ENCODE measurements around the gene NEXN.

DNA sequence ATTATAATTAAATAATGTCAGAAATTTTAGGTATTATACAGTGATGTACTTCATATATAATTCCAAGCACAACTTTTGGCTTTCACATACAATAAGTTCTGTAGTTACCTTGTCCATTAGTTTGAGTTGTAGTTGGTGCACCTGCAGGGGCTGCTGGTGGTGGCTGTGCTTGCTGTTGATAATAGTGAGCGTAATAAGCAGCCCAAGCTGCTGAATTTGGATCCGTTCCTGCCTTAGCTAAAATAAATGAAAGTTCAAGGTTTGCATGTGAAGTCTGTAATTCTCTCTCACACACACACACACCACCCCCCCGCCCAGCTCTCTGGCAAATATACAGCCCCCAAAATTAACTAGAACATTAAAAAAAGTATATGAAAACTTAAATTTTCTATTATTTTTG lies 68.0 kb downstream of the NEXN start:
- TF ChIP-seq CTCF (IDR thresholded peaks at IDR 0.05; ENCODE audit: control extremely low read depth in 1 of 3, insufficient read depth in 1 of 3, low read depth in 1 of 3, low read length in 3 of 3), result no peak
- no peak for TF ChIP-seq POLR2A (IDR thresholded peaks at IDR 0.05; ENCODE audit: control extremely low read depth in 1 of 2, low read depth in 2 of 2, low read length in 2 of 2)
- TF ChIP-seq POLR2AphosphoS5 (IDR thresholded peaks at IDR 0.05; ENCODE audit: low read depth, low read length), result no peak
- no peak for TF ChIP-seq TCF12 (IDR thresholded peaks at IDR 0.05; ENCODE audit: low read depth, low read length)
- TF ChIP-seq EZH2 (IDR thresholded peaks at IDR 0.05; ENCODE audit: low read depth, low read length, severe bottlenecking), result no peak
- no peak for TF ChIP-seq SIN3A (conservative IDR thresholded peaks at IDR 0.05 in 1 of 2, IDR thresholded peaks at IDR 0.05 in 1 of 2; ENCODE audit: low read depth in 1 of 2, low read length in 2 of 2)
- no peak for TF ChIP-seq EGR1 (IDR thresholded peaks at IDR 0.05; ENCODE audit: borderline replicate concordance, low read depth, low read length)
- no peak for TF ChIP-seq YY1 (IDR thresholded peaks at IDR 0.05; ENCODE audit: low read depth, low read length)
- TF ChIP-seq GTF2F1 (IDR thresholded peaks at IDR 0.05; ENCODE audit: borderline replicate concordance, low read depth, low read length), result no peak
- TF ChIP-seq RAD21 (IDR thresholded peaks at IDR 0.05 in 1 of 2, conservative IDR thresholded peaks at IDR 0.05 in 1 of 2; ENCODE audit: low read depth in 2 of 2, low read length in 2 of 2), result no peak
- TF ChIP-seq, protein P1, sequence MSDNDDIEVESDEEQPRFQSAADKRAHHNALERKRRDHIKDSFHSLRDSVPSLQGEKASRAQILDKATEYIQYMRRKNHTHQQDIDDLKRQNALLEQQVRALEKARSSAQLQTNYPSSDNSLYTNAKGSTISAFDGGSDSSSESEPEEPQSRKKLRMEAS (IDR thresholded peaks at IDR 0.05), result no peak
- no peak for TF ChIP-seq SAP30 (IDR thresholded peaks at IDR 0.05; ENCODE audit: insufficient read depth, insufficient replicate concordance, low read length)
- TF ChIP-seq TAF1 (IDR thresholded peaks at IDR 0.05; ENCODE audit: low read depth, low read length), result no peak
